Esophagus squamous epithelium (tissue), 4 donors: ENCODE data around the gene ISCA1.

Experiments
- CTCF ChIP-seq, 6 experiments: fragments of 450-650 bp in 4 of 6; fragments of 200-600 bp in 2 of 6; sonication (generic) in 2 of 6; IDR thresholded peaks; one replicate each; pipeline ENCODE4 v1.5.1; 2016 to 2019; ENCODE audit warnings: antibody characterized with exemption in 6 of 6, mild to moderate bottlenecking in 4 of 6, moderate library complexity in 4 of 6
- POLR2A ChIP-seq, 4 donors: fragments of 450-650 bp; IDR thresholded peaks; one replicate each; pipeline ENCODE4 v1.6.1; 2017; ENCODE audit warnings: antibody characterized with exemption in 4 of 4, mild to moderate bottlenecking in 4 of 4, moderate library complexity in 3 of 4

GRCh38 chr9:86324901-86325300 is 42.6 kb upstream of the ISCA1 start:
- TF ChIP-seq CTCF (IDR thresholded peaks at IDR 0.05) (no peak), POLR2A (IDR thresholded peaks at IDR 0.05) (no peak)
